ENCODE results near the gene ATAT1.
"Not testable (repeated sequence)": the region's sequence is repeated elsewhere in the genome, so short reads cannot be mapped to it uniquely, and the experiment has no call there.

Gene ATAT1

DNA sequence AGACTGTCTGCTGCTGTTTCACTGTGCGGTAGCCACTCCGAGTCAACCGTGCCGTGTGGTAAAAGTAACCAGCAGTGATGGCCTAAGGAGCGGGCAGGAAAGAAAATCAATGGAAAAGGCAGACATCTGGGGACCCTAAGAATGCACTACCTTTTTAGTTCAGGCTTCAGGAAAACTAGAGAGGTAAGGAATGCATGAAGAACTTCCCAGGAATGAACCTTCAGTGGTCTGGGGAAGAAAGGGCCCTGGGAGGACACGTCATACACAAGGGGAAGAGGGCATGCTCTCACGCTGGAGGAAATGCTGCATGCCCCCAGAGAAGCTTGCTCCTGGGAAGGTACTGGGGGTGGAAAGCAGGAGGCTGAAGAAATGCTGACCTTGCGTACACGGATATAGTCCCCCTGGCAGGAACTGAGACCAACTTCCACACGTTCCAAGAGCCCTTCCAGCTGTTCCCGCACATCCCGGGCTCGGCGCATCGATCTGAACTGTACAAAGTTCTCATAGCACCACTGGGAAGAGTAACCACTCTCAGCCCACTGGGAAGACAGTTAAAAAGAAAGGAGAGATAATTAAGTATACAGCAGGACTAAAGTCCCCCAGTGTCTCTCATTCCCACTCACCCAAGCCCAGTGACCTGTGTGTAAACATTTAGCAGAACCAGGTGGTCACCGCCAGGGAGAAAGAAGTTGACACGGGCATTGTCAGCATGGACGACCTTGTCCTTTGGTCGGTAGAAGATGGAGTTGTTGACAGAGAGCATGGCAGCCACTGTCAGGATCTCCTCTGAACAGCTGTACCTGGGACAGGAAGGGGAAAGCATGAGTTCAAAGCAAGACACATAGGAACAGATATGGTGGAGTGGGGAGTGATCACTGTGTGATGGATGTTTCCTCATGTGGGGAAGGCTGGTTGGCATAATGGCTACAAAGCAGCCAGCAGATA is 28.4 kb downstream of the ATAT1 start:
- DNase-seq: no peak

DNA sequence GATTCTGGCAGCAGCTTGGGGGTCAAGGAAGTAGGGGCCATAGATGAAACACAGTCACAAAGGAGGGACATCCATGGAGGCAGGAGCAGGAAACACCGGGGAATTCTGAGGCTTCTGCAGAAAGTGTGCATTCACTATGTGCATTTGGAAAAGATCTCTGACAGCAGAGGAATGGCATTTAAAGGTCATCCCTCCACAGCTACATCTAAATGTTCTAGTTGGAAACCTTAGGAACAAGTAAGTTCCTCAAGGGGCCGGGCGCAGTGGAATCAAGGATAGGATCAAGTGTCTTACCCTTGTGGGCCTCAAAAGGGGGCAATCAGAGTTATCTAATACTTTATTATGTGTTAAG is 29.0 kb downstream of the ATAT1 start:
- no peak for DNase-seq

DNA sequence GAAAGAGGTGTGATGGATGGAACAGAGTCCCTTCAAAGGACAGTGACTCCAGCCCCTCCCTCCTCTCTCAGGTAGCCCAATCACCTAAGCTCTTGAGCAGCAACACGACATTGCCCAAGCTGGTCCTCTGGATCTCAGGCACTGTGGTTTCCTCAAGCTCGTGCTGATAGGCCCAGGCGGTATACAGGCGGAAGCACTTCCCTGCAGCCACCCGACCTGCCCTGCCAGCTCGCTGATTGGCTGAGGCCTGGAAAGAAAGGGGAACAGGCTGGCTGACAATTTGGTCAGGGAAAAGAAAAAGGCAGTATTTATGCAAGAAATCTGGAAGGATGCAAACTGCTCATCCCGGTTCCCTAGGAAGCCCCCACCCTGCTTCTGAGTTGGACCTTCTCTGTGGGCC is 29.8 kb downstream of the ATAT1 start:
- DNase-seq: no peak

DNA sequence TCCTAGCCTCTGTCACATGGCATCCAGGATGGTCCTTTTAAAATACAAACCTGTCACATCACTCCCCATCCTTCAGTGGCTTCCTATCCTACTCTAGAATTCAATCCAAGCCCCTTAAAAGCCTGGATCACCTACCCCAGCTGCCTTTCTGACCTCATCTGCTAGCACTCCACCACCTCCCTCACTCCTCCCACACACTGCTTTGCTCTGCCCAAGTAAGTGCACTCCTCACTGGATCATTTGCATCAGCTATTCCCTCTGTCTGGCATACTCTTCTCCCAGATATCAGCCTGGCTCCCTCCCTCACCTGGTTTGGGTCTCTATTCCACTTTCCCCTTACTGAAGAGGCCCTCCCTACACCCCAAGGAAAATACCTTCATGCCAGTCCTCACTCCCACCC is 30.8 kb downstream of the ATAT1 start:
- DNase-seq: no peak

DNA sequence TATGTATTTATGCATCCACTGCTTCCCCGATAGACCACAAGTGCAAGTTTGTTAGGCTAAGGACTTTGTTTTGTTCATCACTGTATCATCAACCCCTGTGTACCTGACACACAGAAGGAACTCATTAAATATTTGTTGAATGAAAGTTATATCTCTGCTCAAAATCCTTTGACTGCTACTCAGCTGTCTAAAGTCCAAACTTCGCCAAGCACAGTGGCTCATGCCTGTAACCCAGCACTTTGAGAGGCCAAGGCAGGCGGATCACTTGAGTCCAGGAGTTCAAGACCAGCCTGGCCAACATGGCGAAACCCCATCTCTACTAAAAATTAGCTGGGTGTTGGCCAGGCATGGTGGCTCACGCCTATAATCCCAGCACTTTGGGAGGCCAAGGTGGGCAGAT is 31.2 kb downstream of the ATAT1 start:
- not testable (repeated sequence) for DNase-seq

DNA sequence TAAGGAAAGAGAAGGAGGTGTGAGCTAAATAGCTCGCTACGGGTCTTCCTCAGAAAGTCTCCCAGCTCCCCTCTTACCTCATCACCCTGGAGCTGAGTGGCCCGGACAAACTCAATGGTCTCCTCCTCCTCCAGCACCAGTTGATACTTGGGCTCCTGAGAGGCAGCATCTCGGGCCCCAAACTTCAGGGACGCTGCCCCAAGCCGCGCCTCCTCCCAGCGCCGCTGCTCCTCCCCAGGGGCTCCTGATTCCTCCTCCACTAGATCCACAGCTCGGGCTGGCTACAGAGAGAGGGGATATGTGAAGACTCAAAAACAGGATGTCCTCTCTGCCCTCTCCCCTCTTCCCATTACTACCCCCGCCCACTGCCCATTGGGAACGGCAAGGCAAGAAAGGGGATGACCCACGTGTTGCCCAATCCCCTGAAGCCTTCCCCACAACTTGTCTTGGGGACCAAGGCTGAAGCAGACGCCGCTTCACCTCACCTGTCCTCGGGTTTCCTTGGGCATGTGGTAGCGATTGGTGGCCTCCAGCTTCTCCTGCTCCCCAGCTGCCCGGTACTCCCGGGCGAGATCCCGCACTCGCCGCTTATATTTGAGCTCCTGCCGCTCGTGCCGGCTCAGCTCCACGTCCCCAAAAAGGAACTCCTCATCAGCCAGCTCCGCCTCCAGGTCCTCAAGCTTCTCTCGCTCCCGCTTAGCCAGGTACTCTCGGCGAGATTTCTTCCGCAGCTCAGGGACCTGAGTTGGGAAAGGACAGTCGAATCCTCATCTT is 38.5 kb downstream of the ATAT1 start:
- no peak for DNase-seq

DNA sequence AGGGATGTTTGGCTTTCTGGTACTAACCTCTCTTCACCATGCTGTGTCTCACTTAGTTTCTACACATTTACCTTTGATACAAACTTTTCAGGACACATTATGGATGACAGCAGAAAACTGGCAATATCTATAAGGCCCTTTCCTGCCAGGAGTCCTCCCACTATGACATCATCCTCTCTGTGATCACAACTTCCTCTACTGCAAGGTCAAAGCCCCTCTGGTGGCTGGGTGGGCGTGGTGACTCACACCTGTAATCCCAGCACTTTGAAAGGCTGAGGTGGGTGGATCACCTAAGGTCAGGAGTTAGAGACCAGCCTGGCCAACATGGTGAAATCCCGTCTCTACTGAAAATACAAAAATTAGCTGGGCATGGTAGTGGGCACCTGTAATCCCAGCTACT is 39.6 kb downstream of the ATAT1 start:
- DNase-seq: not testable (repeated sequence)

DNA sequence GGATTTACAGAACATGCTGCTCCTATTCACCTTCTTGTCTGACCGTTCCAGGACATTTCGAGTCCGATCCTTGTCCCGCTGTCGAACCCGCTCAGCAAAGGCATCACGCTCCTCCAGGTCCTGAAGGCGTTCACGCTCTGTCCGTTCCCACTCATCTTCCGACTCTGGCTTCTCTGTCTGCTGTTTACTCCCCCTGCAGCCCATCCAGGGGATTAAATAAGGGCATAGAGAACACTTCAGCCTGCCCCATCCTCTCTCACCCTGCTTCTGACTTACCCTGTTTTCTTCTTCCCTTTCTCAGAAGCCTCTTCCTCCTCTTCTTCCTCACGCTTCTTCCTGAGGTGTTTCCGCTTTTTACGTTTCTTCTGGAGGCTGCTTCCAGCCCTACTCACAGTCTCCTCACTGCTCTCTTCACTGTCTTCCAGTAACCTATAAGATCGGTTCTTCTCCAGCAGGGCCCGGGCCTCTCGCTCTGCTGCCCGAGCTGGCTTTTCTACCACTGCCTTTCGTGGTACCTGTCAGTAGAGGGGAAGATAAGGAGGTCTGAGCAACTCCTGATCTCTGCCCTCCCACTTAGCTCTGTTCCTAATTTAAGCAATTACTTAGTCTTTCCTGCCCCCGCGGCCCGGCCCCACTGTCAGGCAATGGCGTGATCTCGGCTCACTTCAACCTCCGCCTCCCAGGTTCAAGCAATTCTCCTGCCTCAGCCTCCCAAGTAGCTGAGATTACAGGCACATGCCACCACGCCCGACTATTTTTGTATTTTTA is 44.3 kb downstream of the ATAT1 start:
- DNase-seq: no peak

DNA sequence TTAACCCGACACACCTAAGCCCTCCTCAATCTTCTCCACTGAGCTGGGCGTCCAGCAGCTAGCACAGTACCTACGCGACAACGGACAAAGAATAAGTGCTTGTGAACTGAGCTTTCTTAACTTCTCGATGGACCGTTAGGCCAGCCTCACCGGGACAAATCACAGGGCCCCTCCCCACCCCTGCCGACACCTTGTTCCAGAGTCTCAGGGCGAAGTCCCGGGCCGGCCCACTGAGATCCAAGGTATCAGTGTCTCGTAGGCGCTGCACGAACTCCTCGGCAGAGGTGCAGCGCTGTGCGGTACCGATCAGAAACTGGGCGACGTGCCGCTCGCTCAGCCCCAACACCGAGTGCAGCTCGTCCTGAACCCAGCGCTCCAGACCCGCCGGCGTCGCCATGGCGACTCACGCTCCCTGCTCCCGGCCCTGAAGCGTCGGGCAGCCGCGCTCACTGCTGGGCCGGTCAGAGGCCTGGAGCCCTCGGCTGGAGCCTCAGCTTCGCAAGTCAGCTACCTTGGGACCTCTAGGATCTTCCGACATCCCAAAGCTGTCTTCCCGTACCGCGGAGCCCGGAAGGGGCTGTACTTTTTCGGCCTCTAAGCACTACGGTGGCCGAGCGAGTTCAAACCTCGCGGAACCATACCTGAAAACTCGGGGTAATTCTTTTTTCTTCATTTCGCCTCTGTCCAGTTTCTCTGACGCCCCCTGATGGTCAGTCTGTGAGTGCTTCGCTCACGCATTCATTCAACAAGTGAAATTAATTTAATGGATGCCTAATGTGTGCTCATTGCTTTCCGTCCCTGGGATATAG is 46.0 kb downstream of the ATAT1 start, which contains the start of gene DHX16:
TSS of gene DHX16 (minus strand) at position 562 of the 809 bp plus-strand sequence. CDS start at position 397, 165 bp downstream.
- DNase-seq: peak; percentile 84

DNA sequence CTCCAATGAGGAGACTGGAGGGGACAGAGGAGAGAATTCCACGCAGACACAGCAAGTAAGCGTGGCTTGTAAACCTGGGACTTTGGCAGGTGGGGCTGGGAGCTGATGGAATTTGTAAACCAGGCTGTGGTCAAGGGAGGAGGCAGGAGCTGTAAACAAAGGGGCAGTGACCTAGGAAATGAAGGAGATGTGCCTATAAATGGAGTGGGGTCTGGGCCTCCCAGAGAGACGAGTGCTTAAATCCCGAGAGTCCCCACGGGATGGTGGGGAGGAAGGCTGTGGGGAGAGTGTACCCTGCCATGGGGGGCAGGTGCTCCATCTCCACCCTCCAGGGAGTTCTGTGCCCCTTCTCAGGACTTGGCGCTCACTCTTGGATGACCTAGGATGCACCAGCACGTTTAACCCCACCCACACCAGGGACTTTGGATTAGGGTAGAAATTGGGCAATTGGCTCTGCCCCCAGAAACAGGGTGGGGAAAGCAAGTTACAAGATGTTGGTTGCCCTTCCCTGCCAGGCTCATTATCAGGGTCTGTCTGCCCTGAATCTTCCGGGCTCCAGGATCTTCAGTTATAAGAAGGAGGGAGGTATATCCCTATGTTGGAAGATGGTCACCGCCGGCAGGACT is 50.1 kb downstream of the ATAT1 start:
- no peak for DNase-seq

DNA sequence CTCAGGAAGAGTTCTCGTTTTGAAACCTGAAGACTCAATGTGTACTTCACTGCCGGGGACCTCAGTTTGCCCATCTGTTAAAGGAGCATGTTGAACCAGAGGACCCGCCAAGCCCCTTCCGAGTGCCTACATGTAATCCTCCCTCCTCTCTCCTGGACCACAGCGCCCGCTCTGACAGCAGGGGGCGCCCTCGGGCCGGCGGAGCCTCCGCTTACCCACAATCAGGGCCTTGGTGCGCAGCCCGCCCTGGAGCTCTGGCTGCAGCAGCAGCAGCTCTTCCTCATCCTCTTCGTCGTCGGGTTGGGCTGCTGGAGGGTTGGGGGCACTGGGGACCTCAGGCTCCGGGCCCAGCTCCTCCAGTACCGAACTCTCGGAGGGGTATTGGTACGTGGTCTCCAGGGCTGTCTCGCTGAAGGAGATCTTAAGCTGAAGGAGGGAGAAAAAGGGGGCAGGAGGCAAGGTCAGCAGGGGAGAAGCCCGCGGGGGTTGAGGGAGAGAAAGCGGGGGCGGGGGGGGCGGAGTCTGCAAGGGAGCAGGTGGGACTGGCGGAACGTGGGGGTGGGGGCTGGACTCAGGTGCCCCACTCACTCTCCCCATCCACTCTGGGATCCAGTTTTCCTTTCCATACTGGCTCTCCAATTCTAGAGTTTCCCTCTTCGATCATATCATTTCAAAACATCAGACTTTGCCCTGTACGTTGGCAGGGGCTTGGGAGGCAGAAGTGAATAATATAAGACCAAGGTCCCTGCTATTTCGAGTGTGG is 52.5 kb downstream of the ATAT1 start:
- peak; percentile 89 for DNase-seq

DNA sequence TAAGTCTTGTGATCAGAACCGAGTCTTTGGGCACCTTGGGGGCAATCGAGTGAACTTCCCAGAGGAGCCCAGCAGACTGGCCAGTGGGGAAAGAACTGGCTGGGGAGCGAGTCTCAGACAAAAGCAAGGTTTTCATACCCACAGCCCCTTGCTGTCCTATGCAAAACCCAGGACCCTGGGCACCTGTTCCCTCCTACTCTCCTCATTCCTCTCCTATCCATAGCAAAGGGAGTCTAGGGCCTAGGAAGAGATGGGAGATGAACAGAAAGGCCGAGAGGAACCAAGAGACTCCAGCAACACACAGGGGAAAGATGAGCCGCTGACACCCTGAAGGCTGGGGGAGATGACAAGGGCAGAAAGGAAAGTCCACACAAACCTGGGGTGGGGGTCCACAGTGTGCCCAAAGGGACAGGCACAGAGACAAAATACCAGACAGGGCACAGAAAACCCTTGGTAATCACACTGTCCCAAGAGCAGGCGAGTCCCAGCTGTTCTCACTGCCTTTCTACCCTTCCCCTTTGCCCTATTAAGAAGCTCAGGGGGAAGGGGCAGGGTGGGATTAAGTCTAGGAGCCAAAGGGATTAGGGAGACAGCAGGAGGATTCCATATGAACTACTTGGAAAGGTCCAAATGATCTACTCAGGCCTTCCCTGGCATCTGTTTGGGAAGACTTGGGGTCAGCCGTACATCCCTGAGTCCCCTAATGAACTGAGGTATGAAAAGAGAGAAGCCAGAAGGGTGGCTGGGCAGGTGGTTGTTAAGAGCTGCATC is 53.3 kb downstream of the ATAT1 start:
- no peak for DNase-seq

DNA sequence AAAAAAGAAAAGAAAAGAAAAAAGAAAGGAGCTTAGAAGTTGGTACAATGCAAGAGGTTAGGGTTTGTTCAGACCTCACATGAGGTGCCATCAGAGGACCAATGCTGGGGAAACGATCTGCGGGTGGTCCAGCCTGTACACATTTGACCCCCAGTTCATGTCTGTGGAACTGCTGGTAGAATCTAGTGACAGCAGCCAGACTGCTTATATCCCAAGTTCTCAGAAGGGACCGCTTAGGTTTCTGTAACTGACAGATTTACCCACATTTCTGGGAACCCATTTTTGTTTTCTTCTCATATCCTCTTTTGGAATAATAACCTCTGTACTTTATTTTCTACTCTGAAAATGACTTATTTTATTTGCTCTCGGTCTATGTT is 55.1 kb downstream of the ATAT1 start:
- DNase-seq: no peak

DNA sequence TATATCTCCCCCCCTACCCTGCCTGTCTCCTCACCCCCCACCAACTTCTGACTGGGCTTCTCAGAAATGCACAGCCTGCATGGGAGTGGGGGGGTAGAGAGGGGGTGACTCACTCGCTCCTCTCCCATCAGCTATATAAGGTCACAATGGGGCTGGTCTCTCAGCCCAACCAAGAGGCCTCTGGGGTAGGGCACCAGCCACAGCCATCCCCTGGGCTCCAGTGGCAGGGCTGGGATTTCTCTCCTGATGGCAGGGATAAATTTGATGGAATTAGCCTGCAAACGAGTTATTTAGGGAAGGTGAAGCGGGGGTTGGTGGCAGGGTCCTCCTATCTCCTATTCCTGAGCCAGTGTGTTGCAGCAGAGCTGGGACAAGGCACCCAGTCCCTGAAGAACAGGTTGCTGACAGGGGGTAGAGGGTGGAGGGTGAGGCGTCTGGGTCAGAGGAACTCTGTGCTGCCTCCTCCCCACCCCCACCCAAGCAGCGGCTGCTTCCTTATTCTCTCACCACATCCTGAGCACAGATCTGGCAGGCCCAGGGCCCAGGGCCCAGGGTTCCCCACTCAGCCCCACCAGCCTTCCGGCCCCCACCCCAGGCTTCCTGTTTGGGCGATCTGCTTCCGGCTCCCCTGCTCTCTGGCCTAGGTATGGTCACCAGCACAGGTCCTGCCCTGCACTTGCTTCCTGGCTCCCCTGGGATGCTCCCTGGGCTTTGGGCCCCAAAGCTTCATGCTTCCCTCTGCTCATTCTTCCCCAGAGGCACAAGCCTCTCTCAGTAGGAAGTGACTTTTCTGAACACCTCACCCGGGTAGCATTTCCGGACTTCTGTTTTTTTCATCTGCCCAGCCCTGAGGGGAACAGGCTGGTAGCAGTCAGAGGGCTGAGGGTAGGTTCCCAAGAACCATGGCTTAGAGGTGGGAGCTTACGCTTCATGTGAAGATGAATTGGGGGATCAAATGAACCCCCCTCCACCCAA is 55.8 kb downstream of the ATAT1 start:
- peak; percentile 66 for DNase-seq

DNA sequence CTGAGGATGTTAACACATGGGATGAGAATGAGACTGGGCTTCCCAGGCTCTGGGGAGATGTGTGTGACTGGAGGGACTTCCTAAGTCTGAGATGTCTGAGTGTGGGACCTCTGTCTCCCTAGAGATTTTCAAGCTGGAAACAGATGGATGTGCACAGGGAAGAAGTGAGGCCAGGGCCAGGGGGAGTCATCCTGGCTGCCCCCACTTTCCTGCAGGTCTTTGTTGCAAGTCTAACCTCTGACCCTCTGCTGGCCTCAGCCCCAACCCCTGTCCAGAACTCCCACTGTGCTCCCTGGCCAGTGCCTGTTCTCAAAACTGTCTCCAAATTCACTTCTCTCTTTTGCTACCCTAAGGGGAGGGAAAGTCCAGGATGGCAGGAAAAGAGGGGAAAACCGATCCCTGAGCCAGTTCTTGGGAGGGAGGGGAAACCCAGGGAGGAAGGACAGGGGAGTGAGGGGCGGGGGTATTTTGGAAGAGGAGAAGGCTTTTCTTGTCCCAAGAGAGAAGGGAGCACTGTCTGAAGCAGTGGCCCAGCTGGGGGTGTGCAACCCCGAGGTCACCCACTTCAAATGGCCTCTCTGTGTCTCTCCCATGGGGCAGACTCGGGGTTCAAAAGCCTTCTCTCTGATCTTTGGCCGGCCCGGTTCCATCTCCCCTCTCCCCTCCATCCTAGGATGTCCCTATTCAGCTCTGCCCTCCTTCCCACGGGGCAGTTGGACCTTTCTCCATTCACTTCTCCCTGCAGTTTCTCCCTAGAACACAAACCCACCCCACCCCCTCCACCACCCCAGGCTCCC is 56.7 kb downstream of the ATAT1 start:
- no peak for DNase-seq

DNA sequence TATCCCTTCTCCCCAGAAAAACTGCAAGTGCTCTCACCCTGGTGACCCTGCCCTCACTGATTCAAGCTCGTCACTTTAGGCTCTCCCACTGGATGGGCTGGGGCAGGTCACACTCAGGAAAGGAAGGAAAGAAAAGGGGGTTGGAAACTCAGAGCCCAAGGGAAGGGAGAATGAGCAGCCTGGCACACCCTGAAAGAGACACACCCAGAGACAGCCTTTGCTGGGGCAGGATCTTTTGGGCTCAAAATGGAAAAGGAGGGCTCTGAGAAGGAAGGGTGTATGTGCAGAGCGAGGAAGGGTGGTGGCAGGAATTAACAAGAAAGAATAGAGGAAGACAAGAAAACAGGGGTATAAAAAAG is 57.3 kb downstream of the ATAT1 start:
- no peak for DNase-seq

DNA sequence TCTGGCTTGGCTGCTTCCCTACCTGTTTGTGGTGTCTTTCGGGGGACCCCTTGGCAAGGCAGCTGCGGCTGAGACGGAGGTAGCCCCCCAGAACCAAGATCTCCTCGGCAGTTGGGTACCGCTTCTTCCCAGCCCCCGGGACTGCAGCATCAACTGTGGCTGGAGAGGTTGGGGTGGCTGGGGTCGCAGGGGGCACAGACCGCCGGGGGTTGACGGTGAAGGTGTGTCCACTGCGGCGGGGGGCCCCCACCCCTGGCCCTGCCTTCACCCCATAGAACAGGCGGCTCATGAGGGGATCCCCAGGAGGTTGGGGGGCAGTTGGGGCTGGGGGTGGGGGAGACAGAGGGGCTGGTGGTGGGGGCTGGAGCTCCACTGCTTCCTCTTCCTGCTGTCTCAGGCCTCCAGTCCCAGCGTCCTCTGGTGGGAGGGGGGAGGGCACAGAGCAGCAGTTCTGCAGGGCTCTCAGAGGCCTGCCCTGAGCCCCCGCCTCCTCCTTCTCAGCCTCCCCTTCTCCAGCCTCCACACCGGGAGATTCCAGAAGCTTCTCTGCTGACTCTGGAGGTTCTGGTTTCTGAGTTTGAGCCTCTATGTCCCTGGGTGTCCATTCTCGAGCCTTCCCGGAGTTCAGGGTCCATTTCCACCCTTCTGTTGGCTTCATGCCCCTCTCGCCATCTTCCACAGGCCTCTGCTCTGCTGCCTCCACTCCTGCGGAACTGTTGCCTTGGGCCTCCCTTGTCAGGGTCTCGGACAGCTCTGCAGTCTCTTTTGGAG is 57.9 kb downstream of the ATAT1 start:
- DNase-seq: peak; percentile 26

All from effector CD8-positive, alpha-beta T cell (primary cell).